Measurements from ENCODE around the gene IL17A. TPM values are rescaled to one million over a fixed set of nuclear protein-coding genes. Genes with fewer than 3 reads are reported as not detected.
"Not testable (repeated sequence)": the region's sequence is repeated elsewhere in the genome, so short reads cannot be mapped to it uniquely, and the experiment has no call there.

Gene IL17A
- total RNA-seq, 3 donors from 2014 or later = not detected

DNA sequence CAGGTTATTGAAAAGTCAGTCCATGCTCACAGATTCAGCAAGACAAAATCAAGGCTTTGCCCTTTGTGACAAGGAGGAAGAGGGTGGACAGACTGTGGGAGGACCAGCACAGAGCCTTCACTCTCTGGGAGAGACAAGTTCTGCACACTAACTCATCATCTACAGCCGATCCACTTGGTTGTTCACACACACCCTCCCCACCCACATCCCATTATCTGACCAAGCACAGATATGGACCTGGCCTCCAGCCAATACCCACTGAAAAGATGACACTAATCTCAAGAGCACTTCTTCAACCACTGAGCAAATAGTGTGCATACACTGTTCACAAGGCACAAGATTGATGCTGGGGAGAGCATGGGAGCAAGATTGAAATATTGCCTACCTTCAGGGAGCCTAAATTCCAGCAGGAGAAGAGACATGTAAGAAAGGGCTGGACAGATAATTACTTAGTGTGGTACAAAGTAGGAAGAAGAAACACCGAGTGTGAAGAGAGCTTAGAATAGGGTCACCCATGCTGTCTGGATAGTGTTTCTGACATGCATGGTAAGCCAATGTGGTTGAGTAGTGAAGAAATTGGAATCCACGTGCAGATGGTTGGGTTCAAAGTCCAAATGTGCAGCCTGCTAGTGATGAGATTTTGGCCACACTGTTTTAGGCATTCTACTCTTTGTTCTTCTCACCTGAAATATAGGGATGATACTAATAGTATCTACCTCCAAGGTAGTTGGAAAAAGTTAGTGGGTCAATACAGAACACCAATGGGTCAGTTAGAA is 21.7 kb upstream of the IL17A start:
- no peaks in the 10 kb centered on the region for H3K4me1 ChIP-seq
- intact Hi-C loops (cut with DNase I; ENCODE audit: low total_unique reads) = loop anchor here (5.0 kb wide), 1 partner anchor 1602 kb away; no protein-coding TSS in a partner anchor
- H3K36me3 ChIP-seq = no peaks in the 10 kb centered on the region

DNA sequence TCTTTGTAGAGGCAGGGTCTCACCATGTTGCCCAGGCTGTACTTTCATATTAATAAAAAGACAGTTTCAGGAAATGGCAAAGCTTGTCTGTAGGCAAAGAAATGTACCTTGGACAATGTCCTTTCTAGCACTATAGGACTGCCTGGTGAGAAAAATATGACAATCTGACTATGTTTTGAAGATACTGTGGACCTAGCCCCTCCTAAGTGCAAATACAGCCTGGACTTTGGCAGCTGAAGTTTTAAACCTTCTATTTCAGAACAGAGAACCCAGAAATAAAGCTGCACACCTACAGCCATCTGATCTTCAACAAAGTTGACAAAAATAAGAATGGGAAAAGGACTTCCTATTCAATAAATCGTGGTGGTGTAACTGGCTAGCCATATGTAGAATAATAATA is 18.9 kb upstream of the IL17A start:
- no peaks in the 10 kb centered on the region for H3K27me3 ChIP-seq
- intact Hi-C loops (cut with DNase I; ENCODE audit: low total_unique reads) = no loop called here
- TF ChIP-seq POLR2AphosphoS5 (IDR thresholded peaks at IDR 0.05) = no peak
- TF ChIP-seq CTCF (IDR thresholded peaks at IDR 0.05) = no peak
- no peak for TF ChIP-seq POLR2A (IDR thresholded peaks at IDR 0.05)
- H3K36me3 ChIP-seq = no peaks in the 10 kb centered on the region
- no peak overlapping the region for H3K27ac ChIP-seq
- DNase-seq (ENCODE audit: low spot score in 2 of 2) = no peak
- H3K4me1 ChIP-seq = no peaks in the 10 kb centered on the region
- no peaks in the 10 kb centered on the region for H3K9me3 ChIP-seq
- no peak overlapping the region for H3K4me3 ChIP-seq

More for the DNA sequence above, 21.7 kb upstream of the IL17A start:
- DNase-seq (ENCODE audit: low spot score in 2 of 2) = no peak
- H3K27me3 ChIP-seq = no peaks in the 10 kb centered on the region
- TF ChIP-seq CTCF (IDR thresholded peaks at IDR 0.05) (no peak), POLR2AphosphoS5 (IDR thresholded peaks at IDR 0.05) (no peak), POLR2A (IDR thresholded peaks at IDR 0.05) (no peak)
- H3K9me3 ChIP-seq = no peaks in the 10 kb centered on the region
- no peak overlapping the region for H3K27ac ChIP-seq
- H3K4me3 ChIP-seq = no peak overlapping the region

- H3K4me3 ChIP-seq; H3K4me1 ChIP-seq; H3K27me3 ChIP-seq; DNase-seq (ENCODE audit: low spot score in 2 of 2); intact Hi-C loops (cut with DNase I; ENCODE audit: low total_unique reads); H3K27ac ChIP-seq; H3K36me3 ChIP-seq; H3K9me3 ChIP-seq: not testable (repeated sequence)
Measured at GRCh38 chr6:52168351-52168750, 17.8 kb upstream of the IL17A start.

DNA sequence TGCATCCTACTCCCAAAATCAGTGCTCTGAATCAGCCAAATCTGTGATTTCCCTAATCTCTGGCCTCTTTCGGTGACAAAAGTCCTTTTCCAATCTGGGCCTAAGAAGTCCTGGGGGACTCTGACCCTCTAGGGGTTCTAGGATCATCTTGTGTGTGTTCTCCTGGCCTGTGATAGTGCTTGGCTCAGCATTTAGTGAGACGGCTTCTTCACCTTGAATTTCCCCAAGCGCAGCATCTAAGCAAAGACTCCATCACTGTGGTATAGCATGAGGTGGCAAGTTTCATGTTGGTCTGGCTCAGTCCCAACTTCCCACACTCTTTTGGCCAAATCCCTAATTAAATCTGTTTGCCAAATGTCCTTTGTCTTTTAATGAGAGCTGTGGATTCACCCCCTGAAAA is 12.1 kb upstream of the IL17A start:
- DNase-seq (ENCODE audit: low spot score in 2 of 2) = no peak
- H3K4me1 ChIP-seq = no peaks in the 10 kb centered on the region
- no peak overlapping the region for H3K27ac ChIP-seq
- TF ChIP-seq POLR2A (IDR thresholded peaks at IDR 0.05) = no peak
- TF ChIP-seq POLR2AphosphoS5 (IDR thresholded peaks at IDR 0.05) = no peak
- TF ChIP-seq CTCF (IDR thresholded peaks at IDR 0.05) = no peak
- H3K9me3 ChIP-seq = no peaks in the 10 kb centered on the region
- no peaks in the 10 kb centered on the region for H3K27me3 ChIP-seq
- intact Hi-C loops (cut with DNase I; ENCODE audit: low total_unique reads) = no loop called here
- no peak overlapping the region for H3K4me3 ChIP-seq
- no peaks in the 10 kb centered on the region for H3K36me3 ChIP-seq

- no peaks in the 10 kb centered on the region for H3K9me3 ChIP-seq
- H3K4me3 ChIP-seq = no peak overlapping the region
- no peaks in the 10 kb centered on the region for H3K36me3 ChIP-seq
- no peaks in the 10 kb centered on the region for H3K27me3 ChIP-seq
- DNase-seq (ENCODE audit: low spot score in 2 of 2) = no peak
- intact Hi-C loops (cut with DNase I; ENCODE audit: low total_unique reads) = no loop called here
- H3K27ac ChIP-seq = no peak overlapping the region
- no peak for TF ChIP-seq CTCF (IDR thresholded peaks at IDR 0.05)
- no peak for TF ChIP-seq POLR2A (IDR thresholded peaks at IDR 0.05)
- no peak for TF ChIP-seq POLR2AphosphoS5 (IDR thresholded peaks at IDR 0.05)
- H3K4me1 ChIP-seq = no peaks in the 10 kb centered on the region
Measured at GRCh38 chr6:52176550-52176949, 9.6 kb upstream of the IL17A start.

All from breast epithelium (tissue), 4 donors.